Measurements from ENCODE around the gene CEP350.

DNA sequence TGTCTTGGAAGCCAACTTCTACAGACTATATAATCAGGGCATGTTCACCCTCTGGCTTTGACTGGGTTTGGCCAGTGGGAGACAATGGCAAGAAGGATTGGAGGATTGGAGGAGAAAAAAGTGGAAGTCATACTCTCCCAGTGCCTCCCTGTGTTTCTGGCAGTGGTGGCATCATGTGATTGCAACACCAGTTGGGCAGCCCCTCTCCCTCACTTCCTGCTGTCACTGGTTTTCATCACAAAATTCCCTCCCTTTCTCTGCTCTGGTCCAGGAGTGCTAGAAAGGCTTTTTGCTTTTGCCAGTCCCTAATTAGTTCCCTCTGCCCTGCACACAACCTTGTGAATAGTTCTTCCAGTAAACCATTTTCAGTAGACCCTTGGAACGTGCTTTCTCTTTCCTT lies 196.4 kb downstream of the CEP350 start:
- TF ChIP-seq CTCF (conservative IDR thresholded peaks at IDR 0.05 in 1 of 2, IDR thresholded peaks at IDR 0.05 in 1 of 2; ENCODE audit: low read depth in 1 of 2, low read length in 2 of 2) (no peak), EZH2 (IDR thresholded peaks at IDR 0.05; ENCODE audit: low read length, missing control alignments) (no peak)
